ENCODE measurements around the gene RARRES2.

GRCh38 chr7:150313367-150313809 lies 28.0 kb downstream of the RARRES2 start:
- TF ChIP-seq SUZ12 (IDR thresholded peaks at IDR 0.05; ENCODE audit: extremely low read depth, insufficient read depth, insufficient read length): no peak
- no peak for TF ChIP-seq YY1 (IDR thresholded peaks at IDR 0.05; ENCODE audit: insufficient read depth, insufficient read length)
